ENCODE measurements around the gene EFHD1. TPM values are rescaled to one million over a fixed set of nuclear protein-coding genes. Genes with fewer than 3 reads are reported as not detected.

EFHD1 gene
- total and polyA plus RNA-seq, 4 donors = 85.8 to 236 (median 140) TPM

- Histone ChIP-seq H3K36me3 (ENCODE audit: control insufficient read depth in 1 of 2, insufficient read depth in 2 of 2, low read length in 1 of 2) (peaks cover 0 to 4% of the 10 kb centered on the region in 2 donors), H3K4me3 (ENCODE audit: low read length in 2 of 2) (no peak overlapping the region), H3K27ac (ENCODE audit: low read depth in 1 of 2, low read length in 2 of 2) (no peak overlapping the region), H3K27me3 (ENCODE audit: control insufficient read depth in 1 of 2, insufficient read depth in 2 of 2, low read length in 1 of 2) (no peaks in the 10 kb centered on the region), H3K9me3 (ENCODE audit: control insufficient read depth, low read length) (no peaks in the 10 kb centered on the region), H3K4me1 (ENCODE audit: control insufficient read depth in 1 of 2, insufficient read depth in 2 of 2, low read length in 2 of 2) (no peaks in the 10 kb centered on the region)
- DNase-seq (no peak), ATAC-seq (ENCODE audit: low FRiP score) (no peak)
- 16 to 31% methylated on average over 2 of the region's 2 CpGs for WGBS, 2 donors
- intact Hi-C loops (cut with DNase I) = no loop called here
Measured at GRCh38 chr2:232731470-232731869, 98.1 kb downstream of the EFHD1 start.

Other genes starting within 250 kb of the EFHD1 start
- gene ALPG, start 226.8 kb upstream of the EFHD1 start, total RNA-seq = not detected
- gene ALPG, start 226.8 kb upstream of the EFHD1 start, polyA plus RNA-seq = not detected
- not detected for gene ALPI, start 177.5 kb upstream of the EFHD1 start, total RNA-seq
- 10 to 100 TPM in 1 of 2 donors, under 1 TPM in 1; 0.18 to 19.9 TPM for gene ALPI, start 177.5 kb upstream of the EFHD1 start, polyA plus RNA-seq
- gene ECEL1, start 145.8 kb upstream of the EFHD1 start, total RNA-seq = 1 to 10 TPM; 2.1 to 7.2 TPM
- not detected for gene ECEL1, start 145.8 kb upstream of the EFHD1 start, polyA plus RNA-seq
- not detected for gene PRSS56, start 113.2 kb upstream of the EFHD1 start, total RNA-seq
- gene PRSS56, start 113.2 kb upstream of the EFHD1 start, polyA plus RNA-seq = not detected
- gene CHRND, start 107.4 kb upstream of the EFHD1 start, total RNA-seq = not detected
- not detected for gene CHRND, start 107.4 kb upstream of the EFHD1 start, polyA plus RNA-seq
- not detected for gene CHRNG, start 93.9 kb upstream of the EFHD1 start, total RNA-seq
- not detected for gene CHRNG, start 93.9 kb upstream of the EFHD1 start, polyA plus RNA-seq
- 1 to 10 TPM; 2.3 to 3.3 TPM for gene TIGD1, start 83.0 kb upstream of the EFHD1 start, total RNA-seq
- gene TIGD1, start 83.0 kb upstream of the EFHD1 start, polyA plus RNA-seq = 1 to 10 TPM in 1 of 2 donors, under 1 TPM in 1; 0.50 to 1.8 TPM
- gene EIF4E2, start 82.9 kb upstream of the EFHD1 start, total RNA-seq = 10 to 100 TPM; 51.9 to 58.4 TPM
- gene EIF4E2, start 82.9 kb upstream of the EFHD1 start, polyA plus RNA-seq = 10 to 100 TPM; 43.9 to 60.7 TPM
- 100 to 1,000 TPM in 1 of 2 donors, 10 to 100 TPM in 1; 74.0 to 100 TPM for gene GIGYF2, start 63.7 kb downstream of the EFHD1 start, total RNA-seq
- 10 to 100 TPM; 13.3 to 13.4 TPM for gene GIGYF2, start 63.7 kb downstream of the EFHD1 start, polyA plus RNA-seq
- not detected for gene KCNJ13, start 143.0 kb downstream of the EFHD1 start, total RNA-seq
- gene KCNJ13, start 143.0 kb downstream of the EFHD1 start, polyA plus RNA-seq = 10 to 100 TPM in 1 of 2 donors, not detected in 1; 17.2 TPM
- 1 to 10 TPM; 1.7 to 2.5 TPM for gene SNORC, start 236.7 kb downstream of the EFHD1 start, total RNA-seq
- gene SNORC, start 236.7 kb downstream of the EFHD1 start, polyA plus RNA-seq = 1 to 10 TPM in 1 of 2 donors, not detected in 1; 5.1 TPM

Measured in aorta (tissue), 5 donors.